ENCODE results near the gene NOXRED1.

DNA sequence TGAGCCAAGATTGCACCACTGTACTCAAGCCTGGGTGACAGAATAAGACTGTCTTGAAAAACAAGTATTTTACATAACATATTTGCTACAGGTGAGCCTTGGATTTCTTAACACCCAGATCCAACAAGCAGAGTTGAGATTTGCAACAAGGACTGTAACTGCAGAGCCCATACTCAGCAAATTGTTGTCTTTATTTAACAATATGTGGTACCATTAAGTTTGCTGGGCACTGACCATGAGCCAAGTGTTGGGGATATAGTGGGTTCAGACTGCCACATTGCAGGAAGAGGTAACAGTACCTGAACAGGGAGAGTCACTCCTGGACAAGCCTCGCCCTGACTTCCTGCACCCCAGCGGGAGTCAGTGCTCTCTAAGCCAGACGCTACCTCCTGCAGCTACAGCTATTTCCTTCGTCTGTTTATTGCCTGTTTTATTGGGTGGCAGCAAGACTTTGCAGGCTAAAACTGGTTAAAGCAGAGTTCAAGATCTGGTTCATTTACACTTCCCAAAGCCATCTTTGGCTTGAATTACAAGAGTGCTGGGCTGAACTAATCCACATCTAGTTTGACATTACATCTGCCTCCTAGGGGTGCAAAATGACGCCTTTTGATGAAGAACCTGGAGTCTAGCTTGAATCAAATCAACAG is 47.0 kb upstream of the NOXRED1 start:
- TF ChIP-seq, protein P1, sequence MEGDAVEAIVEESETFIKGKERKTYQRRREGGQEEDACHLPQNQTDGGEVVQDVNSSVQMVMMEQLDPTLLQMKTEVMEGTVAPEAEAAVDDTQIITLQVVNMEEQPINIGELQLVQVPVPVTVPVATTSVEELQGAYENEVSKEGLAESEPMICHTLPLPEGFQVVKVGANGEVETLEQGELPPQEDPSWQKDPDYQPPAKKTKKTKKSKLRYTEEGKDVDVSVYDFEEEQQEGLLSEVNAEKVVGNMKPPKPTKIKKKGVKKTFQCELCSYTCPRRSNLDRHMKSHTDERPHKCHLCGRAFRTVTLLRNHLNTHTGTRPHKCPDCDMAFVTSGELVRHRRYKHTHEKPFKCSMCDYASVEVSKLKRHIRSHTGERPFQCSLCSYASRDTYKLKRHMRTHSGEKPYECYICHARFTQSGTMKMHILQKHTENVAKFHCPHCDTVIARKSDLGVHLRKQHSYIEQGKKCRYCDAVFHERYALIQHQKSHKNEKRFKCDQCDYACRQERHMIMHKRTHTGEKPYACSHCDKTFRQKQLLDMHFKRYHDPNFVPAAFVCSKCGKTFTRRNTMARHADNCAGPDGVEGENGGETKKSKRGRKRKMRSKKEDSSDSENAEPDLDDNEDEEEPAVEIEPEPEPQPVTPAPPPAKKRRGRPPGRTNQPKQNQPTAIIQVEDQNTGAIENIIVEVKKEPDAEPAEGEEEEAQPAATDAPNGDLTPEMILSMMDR (conservative IDR thresholded peaks at IDR 0.05), result no peak
- no peak for TF ChIP-seq EZH2 (IDR thresholded peaks at IDR 0.05; ENCODE audit: low read depth)

Data from PC-9 (cell line).